ENCODE results near the gene TRAIP. TPM values are rescaled to one million over a fixed set of nuclear protein-coding genes. Genes with fewer than 3 reads are reported as not detected.

The TRAIP gene
- total RNA-seq, 6 donors from 2014 or later = 1.4 to 9.4 (median 3.5) TPM

DNA sequence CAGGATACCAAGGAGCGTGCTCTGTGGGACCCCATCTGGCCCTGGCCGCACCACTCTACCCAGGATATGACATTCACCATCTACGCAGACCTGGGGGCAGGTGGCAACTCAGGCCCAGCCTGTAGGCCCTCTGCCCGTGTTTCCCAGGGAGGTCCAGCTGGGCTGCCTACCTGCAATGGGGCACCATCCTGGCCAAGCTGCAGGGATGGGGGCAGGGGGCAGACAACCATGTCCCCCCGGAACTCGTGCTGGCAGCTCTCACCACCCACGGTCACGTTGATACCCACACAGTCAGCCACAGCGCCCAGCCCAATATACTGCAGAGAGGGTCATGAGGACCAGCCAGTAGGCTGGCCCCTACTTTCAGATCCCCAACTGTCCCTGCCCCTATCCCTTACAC is 39.4 kb upstream of the TRAIP start:
- H3K4me3 ChIP-seq = no peak overlapping the region
- H3K9me3 ChIP-seq = no peaks in the 10 kb centered on the region
- TF ChIP-seq, protein P1, sequence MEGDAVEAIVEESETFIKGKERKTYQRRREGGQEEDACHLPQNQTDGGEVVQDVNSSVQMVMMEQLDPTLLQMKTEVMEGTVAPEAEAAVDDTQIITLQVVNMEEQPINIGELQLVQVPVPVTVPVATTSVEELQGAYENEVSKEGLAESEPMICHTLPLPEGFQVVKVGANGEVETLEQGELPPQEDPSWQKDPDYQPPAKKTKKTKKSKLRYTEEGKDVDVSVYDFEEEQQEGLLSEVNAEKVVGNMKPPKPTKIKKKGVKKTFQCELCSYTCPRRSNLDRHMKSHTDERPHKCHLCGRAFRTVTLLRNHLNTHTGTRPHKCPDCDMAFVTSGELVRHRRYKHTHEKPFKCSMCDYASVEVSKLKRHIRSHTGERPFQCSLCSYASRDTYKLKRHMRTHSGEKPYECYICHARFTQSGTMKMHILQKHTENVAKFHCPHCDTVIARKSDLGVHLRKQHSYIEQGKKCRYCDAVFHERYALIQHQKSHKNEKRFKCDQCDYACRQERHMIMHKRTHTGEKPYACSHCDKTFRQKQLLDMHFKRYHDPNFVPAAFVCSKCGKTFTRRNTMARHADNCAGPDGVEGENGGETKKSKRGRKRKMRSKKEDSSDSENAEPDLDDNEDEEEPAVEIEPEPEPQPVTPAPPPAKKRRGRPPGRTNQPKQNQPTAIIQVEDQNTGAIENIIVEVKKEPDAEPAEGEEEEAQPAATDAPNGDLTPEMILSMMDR (IDR thresholded peaks at IDR 0.05) = no peak
- TF ChIP-seq POLR2A (IDR thresholded peaks at IDR 0.05) (no peak), POLR2AphosphoS5 (IDR thresholded peaks at IDR 0.05) (no peak), EP300 (IDR thresholded peaks at IDR 0.05) (no peak)
- H3K27ac ChIP-seq = no peak overlapping the region
- DNase-seq (no peak), ATAC-seq (ENCODE audit: low FRiP score in 2 of 2) (no peak)
- 92 to 95% methylated on average over 6 to 9 of the region's 9 CpGs for WGBS, 2 donors
- peaks cover 0 to 52% (median 27%) of the 10 kb centered on the region in 4 donors for H3K36me3 ChIP-seq
- peaks cover 2 to 10% (median 7%) of the 10 kb centered on the region in 4 donors for H3K4me1 ChIP-seq
- H3K27me3 ChIP-seq = no peaks in the 10 kb centered on the region

DNA sequence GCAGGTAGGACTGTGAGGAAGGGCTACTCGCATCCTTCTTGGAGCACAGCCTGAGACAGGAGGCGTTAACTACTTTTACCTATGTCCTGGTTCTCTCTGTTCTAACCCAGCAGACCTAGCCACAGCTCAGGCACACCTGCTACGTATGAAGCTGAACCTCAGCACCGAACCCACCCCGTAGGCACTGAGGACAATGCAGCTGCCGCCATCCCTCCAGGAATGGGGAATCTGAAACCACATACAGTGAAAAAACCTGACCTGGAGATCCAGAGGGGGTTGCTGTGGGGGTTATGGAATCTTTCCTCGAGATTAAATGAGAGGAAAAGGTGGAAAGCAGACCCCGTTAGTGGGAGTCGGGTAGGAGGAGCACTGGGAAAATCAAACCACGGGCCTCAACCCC is 32.9 kb upstream of the TRAIP start:
- WGBS, 2 donors = 77 to 80% methylated on average over 10 of the region's 10 CpGs
- TF ChIP-seq POLR2AphosphoS5 (IDR thresholded peaks at IDR 0.05) (no peak), POLR2A (IDR thresholded peaks at IDR 0.05) (no peak), EP300 (IDR thresholded peaks at IDR 0.05) (no peak)
- TF ChIP-seq, protein P1 (IDR thresholded peaks at IDR 0.05) = no peak
- Histone ChIP-seq H3K27me3 (no peaks in the 10 kb centered on the region), H3K4me1 (no peaks in the 10 kb centered on the region), H3K4me3 (no peak overlapping the region), H3K36me3 (peaks cover 0 to 10% (median 5%) of the 10 kb centered on the region in 4 donors), H3K27ac (no peak overlapping the region), H3K9me3 (no peaks in the 10 kb centered on the region)
- ATAC-seq (ENCODE audit: low FRiP score in 2 of 2) (no peak), DNase-seq (no peak)

DNA sequence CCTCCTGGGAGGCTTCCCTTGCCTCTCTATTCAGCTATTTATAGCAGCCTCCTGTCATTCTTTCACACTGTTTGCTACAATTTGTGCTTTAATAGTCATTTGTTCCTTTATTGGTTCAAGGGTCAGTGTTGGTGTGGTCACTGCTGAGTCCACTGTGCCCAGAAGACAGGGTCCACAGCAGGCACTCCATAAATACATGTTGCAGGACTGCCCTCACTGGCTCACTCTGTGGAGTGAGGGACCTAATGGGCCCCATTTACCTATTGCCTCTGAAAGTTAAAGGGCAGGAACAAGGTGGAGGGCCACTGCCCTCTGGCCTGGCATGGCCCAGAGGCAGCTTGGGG is 30.5 kb upstream of the TRAIP start:
- Histone ChIP-seq H3K36me3 (peaks cover 0 to 9% (median 5%) of the 10 kb centered on the region in 4 donors), H3K27me3 (no peaks in the 10 kb centered on the region), H3K9me3 (no peaks in the 10 kb centered on the region), H3K4me1 (no peaks in the 10 kb centered on the region), H3K4me3 (no peak overlapping the region), H3K27ac (no peak overlapping the region)
- TF ChIP-seq POLR2AphosphoS5 (IDR thresholded peaks at IDR 0.05) = no peak
- TF ChIP-seq POLR2A (IDR thresholded peaks at IDR 0.05) = no peak
- TF ChIP-seq EP300 (IDR thresholded peaks at IDR 0.05) = no peak
- TF ChIP-seq, protein P1 (IDR thresholded peaks at IDR 0.05) = no peak
- no peak for ATAC-seq (ENCODE audit: low FRiP score in 2 of 2)
- no peak for DNase-seq

DNA sequence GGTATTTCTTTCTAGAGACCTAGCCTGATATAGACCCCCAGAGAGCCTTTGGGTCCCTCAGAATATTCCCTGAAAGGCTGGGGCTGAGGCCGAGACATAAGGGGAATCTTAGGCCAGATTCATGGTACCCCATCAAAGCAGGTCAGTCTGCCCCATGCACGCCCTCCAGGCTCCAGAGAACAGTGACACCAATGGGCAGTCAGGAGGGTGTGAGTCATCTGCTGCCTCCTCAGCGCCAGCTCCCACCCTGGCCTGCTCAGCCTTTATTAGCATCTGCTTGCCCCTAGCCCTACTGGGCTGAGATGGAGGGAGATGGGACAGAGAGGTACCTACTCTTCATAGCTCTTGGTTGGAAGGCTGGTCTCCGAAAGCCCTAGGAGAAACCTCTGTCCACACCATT is 27.6 kb upstream of the TRAIP start:
- no peak overlapping the region for H3K4me3 ChIP-seq
- DNase-seq (no peak), ATAC-seq (ENCODE audit: low FRiP score in 2 of 2) (no peak)
- H3K36me3 ChIP-seq = no peaks in the 10 kb centered on the region
- H3K27ac ChIP-seq = no peak overlapping the region
- H3K4me1 ChIP-seq = no peaks in the 10 kb centered on the region
- no peaks in the 10 kb centered on the region for H3K9me3 ChIP-seq
- 98 to 100% methylated on average over 2 to 4 of the region's 4 CpGs for WGBS, 2 donors
- H3K27me3 ChIP-seq = no peaks in the 10 kb centered on the region
- TF ChIP-seq EP300 (IDR thresholded peaks at IDR 0.05) (no peak), POLR2A (IDR thresholded peaks at IDR 0.05) (no peak), POLR2AphosphoS5 (IDR thresholded peaks at IDR 0.05) (no peak)
- TF ChIP-seq, protein P1 (IDR thresholded peaks at IDR 0.05) = no peak

DNA sequence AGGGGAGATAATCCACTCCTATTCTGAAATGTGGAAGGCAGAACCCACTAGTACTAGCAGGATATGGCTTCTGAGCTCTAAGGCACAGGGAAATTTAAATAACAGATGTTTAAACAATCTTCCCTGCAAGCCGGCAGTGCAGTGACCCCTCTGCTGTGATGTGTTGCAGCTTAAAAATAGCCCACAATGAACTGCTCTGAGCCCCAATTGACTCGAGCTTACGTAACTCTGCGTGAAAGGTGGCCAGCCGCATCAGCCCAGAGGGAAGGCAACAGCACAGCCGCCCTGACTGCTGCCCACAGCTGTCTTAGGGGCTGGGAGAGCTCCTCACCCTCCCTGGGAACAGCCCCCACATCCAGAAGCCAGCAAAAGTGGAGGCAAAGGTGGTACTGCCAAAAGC is 25.8 kb upstream of the TRAIP start:
- Histone ChIP-seq H3K9me3 (no peaks in the 10 kb centered on the region), H3K36me3 (no peaks in the 10 kb centered on the region), H3K4me1 (no peaks in the 10 kb centered on the region), H3K4me3 (no peak overlapping the region), H3K27ac (no peak overlapping the region), H3K27me3 (no peaks in the 10 kb centered on the region)
- ATAC-seq (ENCODE audit: low FRiP score in 2 of 2) = no peak
- 17 to 32% methylated on average over 6 of the region's 6 CpGs for WGBS, 2 donors
- no peak for TF ChIP-seq EP300 (IDR thresholded peaks at IDR 0.05)
- TF ChIP-seq, protein P1 (IDR thresholded peaks at IDR 0.05) = no peak
- DNase-seq = no peak
